Testis (tissue), 3 donors: ENCODE results near the gene CHST12. TPM values are rescaled to one million over a fixed set of nuclear protein-coding genes. Genes with fewer than 3 reads are reported as not detected.

Experiments used
- DNase-seq: peaks from one replicate; pipeline ENCODE4 v3.0.0-alpha.2; 2019
- H3K27ac ChIP-seq, 2 donors: fragments of 200-600 bp; sonication (generic); one replicate each; pipeline ENCODE4 v1.5.1; 2019
- H3K27me3 ChIP-seq: fragments of 200-600 bp; sonication (generic); one replicate; pipeline ENCODE4 v1.5.1; 2019
- H3K36me3 ChIP-seq: fragments of 200-600 bp; sonication (generic); one replicate; pipeline ENCODE4 v1.5.1; 2017; ENCODE audit warnings: low read depth; ENCODE audit errors: missing control alignments
- H3K4me1 ChIP-seq: fragments of 200-600 bp; sonication (generic); one replicate; pipeline ENCODE4 v1.5.1; 2019
- H3K4me3 ChIP-seq, 2 donors: fragments of 200-600 bp; sonication (generic); one replicate each; pipeline ENCODE4 v1.5.1; 2017 to 2019
- H3K9me3 ChIP-seq: fragments of 200-600 bp; sonication (generic); one replicate; pipeline ENCODE4 v1.5.1; 2017
- POLR2A ChIP-seq: fragments of 450-650 bp; IDR thresholded peaks from one replicate; pipeline ENCODE4 v1.6.1; 2017; ENCODE audit warnings: antibody characterized with exemption, mild to moderate bottlenecking, moderate library complexity
- WGBS, 2 donors: methylation state at CpG; one replicate each; pipeline ENCODE4 v1.1.5; 2018; 5-methylcytosine and 5-hydroxymethylcytosine counted together
- intact Hi-C: fragments of 100-400 bp; cut with DNase I; formaldehyde crosslinking; loops from one replicate; pipeline ENCODE4 v1.15.1; 2023; ENCODE audit warnings: low total_unique reads
- polyA plus RNA-seq: library from polyadenylated mRNA; stranded (reverse); fragments of 350-450 nt; fragmentation: Illumina TruSeq; extraction: RNeasy Lipid Tissue Mini Kit (QIAGEN cat#74804); gene quantifications from one replicate; pipeline ENCODE4 v1.2.3, GENCODE V29; 2014; ENCODE audit warnings: low read depth, low replicate concordance; ENCODE audit not compliant: insufficient read depth
- total RNA-seq, 2 donors: library from RNA; depleted of rRNA; stranded (reverse); fragments of >200 nt; gene quantifications; one replicate each; pipeline ENCODE4 v1.2.3, GENCODE V29; 2016
- TF ChIP-seq, protein P1 (sequence below), 3 experiments: fragments of 450-650 bp in 2 of 3; fragments of 200-600 bp in 1 of 3; sonication (generic) in 1 of 3; IDR thresholded peaks; one replicate each; pipeline ENCODE4 v1.5.1; 2016 to 2019; ENCODE audit warnings: antibody characterized with exemption in 3 of 3, mild to moderate bottlenecking in 2 of 3, moderate library complexity in 1 of 3

Gene CHST12
- total and polyA plus RNA-seq, 3 donors from 2014 or later: 15.3 to 42.1 (median 42.0) TPM

GRCh38 chr7:2471396-2471795 is 68.0 kb downstream of the CHST12 start:
- Histone ChIP-seq H3K27ac (no peak overlapping the region), H3K36me3 (no peaks in the 10 kb centered on the region), H3K4me1 (no peaks in the 10 kb centered on the region), H3K27me3 (no peaks in the 10 kb centered on the region), H3K4me3 (no peak overlapping the region), H3K9me3 (no peaks in the 10 kb centered on the region)
- no peak for DNase-seq
- WGBS, 2 donors: 51 to 53% methylated on average over 14 to 16 of the region's 17 CpGs
- intact Hi-C loops: loop anchor here (10.0 kb wide), 1 partner anchor 83 kb away; the partner anchor contains the start of genes BRAT1 and IQCE
- TF ChIP-seq, protein P1, sequence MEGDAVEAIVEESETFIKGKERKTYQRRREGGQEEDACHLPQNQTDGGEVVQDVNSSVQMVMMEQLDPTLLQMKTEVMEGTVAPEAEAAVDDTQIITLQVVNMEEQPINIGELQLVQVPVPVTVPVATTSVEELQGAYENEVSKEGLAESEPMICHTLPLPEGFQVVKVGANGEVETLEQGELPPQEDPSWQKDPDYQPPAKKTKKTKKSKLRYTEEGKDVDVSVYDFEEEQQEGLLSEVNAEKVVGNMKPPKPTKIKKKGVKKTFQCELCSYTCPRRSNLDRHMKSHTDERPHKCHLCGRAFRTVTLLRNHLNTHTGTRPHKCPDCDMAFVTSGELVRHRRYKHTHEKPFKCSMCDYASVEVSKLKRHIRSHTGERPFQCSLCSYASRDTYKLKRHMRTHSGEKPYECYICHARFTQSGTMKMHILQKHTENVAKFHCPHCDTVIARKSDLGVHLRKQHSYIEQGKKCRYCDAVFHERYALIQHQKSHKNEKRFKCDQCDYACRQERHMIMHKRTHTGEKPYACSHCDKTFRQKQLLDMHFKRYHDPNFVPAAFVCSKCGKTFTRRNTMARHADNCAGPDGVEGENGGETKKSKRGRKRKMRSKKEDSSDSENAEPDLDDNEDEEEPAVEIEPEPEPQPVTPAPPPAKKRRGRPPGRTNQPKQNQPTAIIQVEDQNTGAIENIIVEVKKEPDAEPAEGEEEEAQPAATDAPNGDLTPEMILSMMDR (IDR thresholded peaks at IDR 0.05): no peak
- no peak for TF ChIP-seq POLR2A

DNA sequence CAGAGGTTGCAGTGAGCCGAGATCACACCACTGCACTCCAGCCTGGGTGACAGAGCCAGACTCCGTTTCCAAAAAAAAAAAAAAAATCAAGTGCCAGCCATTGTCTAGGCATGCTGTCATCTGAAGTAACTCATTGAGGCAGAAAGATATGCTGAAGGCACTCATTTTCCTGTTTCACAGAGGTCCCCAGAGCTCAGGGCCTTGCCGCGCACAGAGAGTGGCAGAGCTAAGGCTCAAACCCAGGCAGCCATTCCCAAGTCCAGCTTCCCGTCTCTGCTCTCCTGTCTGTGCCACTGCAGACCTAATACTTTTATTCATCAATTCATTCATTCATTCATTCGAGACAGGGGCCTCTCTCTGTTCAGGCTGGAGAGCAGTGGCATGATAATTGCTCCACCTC is 69.3 kb downstream of the CHST12 start:
- H3K27ac ChIP-seq: no peak overlapping the region
- TF ChIP-seq, protein P1 (IDR thresholded peaks at IDR 0.05): no peak
- TF ChIP-seq POLR2A: no peak
- intact Hi-C loops: loop anchor here (10.0 kb wide), 1 partner anchor 82 kb away; the partner anchor contains the start of genes BRAT1 and IQCE
- DNase-seq: no peak
- no peaks in the 10 kb centered on the region for H3K9me3 ChIP-seq
- H3K36me3 ChIP-seq: no peaks in the 10 kb centered on the region
- WGBS, 2 donors: 93% methylated on average over 6 of the region's 6 CpGs
- H3K27me3 ChIP-seq: no peaks in the 10 kb centered on the region
- H3K4me3 ChIP-seq: no peak overlapping the region
- peaks cover 3% of the 10 kb centered on the region for H3K4me1 ChIP-seq

- TF ChIP-seq POLR2A: no peak
- TF ChIP-seq, protein P1 (IDR thresholded peaks at IDR 0.05): no peak
- Histone ChIP-seq H3K27ac (no peak overlapping the region), H3K4me3 (no peak overlapping the region), H3K9me3 (no peaks in the 10 kb centered on the region), H3K4me1 (peaks cover 12% of the 10 kb centered on the region), H3K27me3 (no peaks in the 10 kb centered on the region), H3K36me3 (no peaks in the 10 kb centered on the region)
- intact Hi-C loops: loop anchor here (10.0 kb wide), 1 partner anchor 81 kb away; the partner anchor contains the start of genes BRAT1 and IQCE
- no peak for DNase-seq
- WGBS, 2 donors: 87 to 93% methylated on average over 10 to 12 of the region's 12 CpGs
These were observed 70.2 kb downstream of the CHST12 start for GRCh38 chr7:2473496-2474180.

- DNase-seq: no peak
- TF ChIP-seq, protein P1 (IDR thresholded peaks at IDR 0.05): no peak
- TF ChIP-seq POLR2A: no peak
- Histone ChIP-seq H3K27ac (no peak overlapping the region), H3K4me1 (peaks cover 18% of the 10 kb centered on the region), H3K36me3 (no peaks in the 10 kb centered on the region), H3K27me3 (no peaks in the 10 kb centered on the region), H3K4me3 (no peak overlapping the region), H3K9me3 (no peaks in the 10 kb centered on the region)
- WGBS, 2 donors: 85% methylated on average over 15 of the region's 15 CpGs; no CpG with 5 or more reads in 1 of the 2 donors
- intact Hi-C loops: loop anchor here (10.0 kb wide), 1 partner anchor 81 kb away; the partner anchor contains the start of genes BRAT1 and IQCE
These were observed 70.8 kb downstream of the CHST12 start for GRCh38 chr7:2474224-2474623.
